ENCODE measurements around the gene CALM3. TPM values are rescaled to one million over a fixed set of nuclear protein-coding genes. Genes with fewer than 3 reads are reported as not detected.

CALM3 gene
- total RNA-seq, 2 donors from 2014 or later = 292 to 300 TPM

- ATAC-seq (replicated peaks in 1 of 2) (no peak), DNase-seq (peak in 1 of 2 donors; percentile 53)
- no peaks in the 10 kb centered on the region for H3K9me3 Mint-ChIP-seq
- H3K27ac Mint-ChIP-seq = no peak overlapping the region
- no peak overlapping the region for H3K4me3 Mint-ChIP-seq
- peaks cover 12% of the 10 kb centered on the region for H3K4me1 Mint-ChIP-seq (ENCODE audit: low read depth)
- peaks cover 6% of the 10 kb centered on the region for H3K27me3 Mint-ChIP-seq (ENCODE audit: low read depth)
- no peaks in the 10 kb centered on the region for H3K36me3 Mint-ChIP-seq (ENCODE audit: insufficient read depth in 2 of 2)
These were observed 36.1 kb downstream of the CALM3 start for GRCh38 chr19:46637224-46637623.

- peak overlapping the region in 1 of 2 donors; percentile 17 for H3K4me3 Mint-ChIP-seq
- H3K9me3 Mint-ChIP-seq = no peaks in the 10 kb centered on the region
- H3K27ac Mint-ChIP-seq = no peak overlapping the region
- ATAC-seq (replicated peaks in 1 of 2) = no peak
- peaks cover 6% of the 10 kb centered on the region for H3K27me3 Mint-ChIP-seq (ENCODE audit: low read depth)
- no peaks in the 10 kb centered on the region for H3K36me3 Mint-ChIP-seq (ENCODE audit: insufficient read depth in 2 of 2)
- H3K4me1 Mint-ChIP-seq (ENCODE audit: low read depth) = no peaks in the 10 kb centered on the region
- DNase-seq = peak; percentile 55 to 56
These were observed 38.4 kb downstream of the CALM3 start for GRCh38 chr19:46639358-46640182.

DNA sequence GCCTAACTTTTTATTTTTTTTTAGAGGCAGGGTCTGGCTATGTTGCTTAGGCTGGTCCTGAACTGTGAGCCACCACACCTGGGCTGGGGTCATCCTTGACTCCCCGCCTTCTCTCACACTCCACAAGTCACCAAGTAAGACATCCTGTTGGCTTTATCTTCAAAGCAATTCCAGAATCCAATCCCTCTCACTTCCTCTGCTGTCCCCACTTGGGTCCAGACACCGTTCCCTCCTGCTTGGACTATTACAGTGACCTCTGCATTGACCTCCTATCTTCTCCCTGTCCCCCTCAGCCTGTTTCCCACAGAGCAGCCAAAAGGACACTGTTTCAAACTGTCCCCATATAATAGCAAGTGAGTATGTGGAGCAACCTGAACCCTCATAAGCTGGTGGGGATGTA is 39.5 kb downstream of the CALM3 start:
- ATAC-seq (replicated peaks in 1 of 2) (no peak), DNase-seq (no peak)
- Mint-ChIP-seq H3K27me3 (ENCODE audit: low read depth) (peaks cover 6% of the 10 kb centered on the region), H3K4me3 (peak overlapping the region; percentile 2 to 48), H3K27ac (no peak overlapping the region), H3K9me3 (no peaks in the 10 kb centered on the region), H3K4me1 (ENCODE audit: low read depth) (no peaks in the 10 kb centered on the region), H3K36me3 (ENCODE audit: insufficient read depth in 2 of 2) (peaks cover 0 to 2% of the 10 kb centered on the region in 2 donors)

DNA sequence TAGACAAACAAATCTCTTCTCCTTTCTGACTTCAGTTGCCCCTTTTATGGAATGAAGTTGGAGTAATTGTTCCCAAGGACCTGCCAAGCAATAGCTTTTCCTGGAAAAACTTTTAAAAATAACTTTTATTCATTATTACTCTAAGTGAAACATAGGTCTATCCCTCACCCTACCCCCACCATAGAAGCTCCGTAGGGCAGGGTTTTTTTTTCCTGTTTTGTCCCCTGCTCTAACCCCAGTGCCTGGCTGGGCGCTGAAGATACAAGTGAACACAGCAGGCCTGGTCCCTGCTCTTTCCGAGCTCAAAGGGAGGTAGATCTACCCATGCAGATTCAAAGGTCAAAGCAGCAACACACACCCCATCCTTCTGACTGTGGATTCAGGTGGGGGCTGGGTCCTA is 43.6 kb downstream of the CALM3 start:
- ATAC-seq (replicated peaks in 1 of 2) (no peak), DNase-seq (no peak)
- Mint-ChIP-seq H3K4me3 (no peak overlapping the region), H3K36me3 (ENCODE audit: insufficient read depth in 2 of 2) (peaks cover 0 to 9% of the 10 kb centered on the region in 2 donors), H3K27ac (no peak overlapping the region), H3K9me3 (no peaks in the 10 kb centered on the region), H3K4me1 (ENCODE audit: low read depth) (peaks cover 8% of the 10 kb centered on the region), H3K27me3 (ENCODE audit: low read depth) (peaks cover 19% of the 10 kb centered on the region)

GRCh38 chr19:46646402-46646801 is 45.3 kb downstream of the CALM3 start:
- DNase-seq (no peak), ATAC-seq (replicated peaks in 1 of 2) (no peak)
- peaks cover 26% of the 10 kb centered on the region for H3K27me3 Mint-ChIP-seq (ENCODE audit: low read depth)
- no peak overlapping the region for H3K27ac Mint-ChIP-seq
- H3K36me3 Mint-ChIP-seq (ENCODE audit: insufficient read depth in 2 of 2) = peaks cover 1 to 11% of the 10 kb centered on the region in 2 donors
- H3K9me3 Mint-ChIP-seq = no peaks in the 10 kb centered on the region
- peaks cover 16% of the 10 kb centered on the region for H3K4me1 Mint-ChIP-seq (ENCODE audit: low read depth)
- no peak overlapping the region for H3K4me3 Mint-ChIP-seq

DNA sequence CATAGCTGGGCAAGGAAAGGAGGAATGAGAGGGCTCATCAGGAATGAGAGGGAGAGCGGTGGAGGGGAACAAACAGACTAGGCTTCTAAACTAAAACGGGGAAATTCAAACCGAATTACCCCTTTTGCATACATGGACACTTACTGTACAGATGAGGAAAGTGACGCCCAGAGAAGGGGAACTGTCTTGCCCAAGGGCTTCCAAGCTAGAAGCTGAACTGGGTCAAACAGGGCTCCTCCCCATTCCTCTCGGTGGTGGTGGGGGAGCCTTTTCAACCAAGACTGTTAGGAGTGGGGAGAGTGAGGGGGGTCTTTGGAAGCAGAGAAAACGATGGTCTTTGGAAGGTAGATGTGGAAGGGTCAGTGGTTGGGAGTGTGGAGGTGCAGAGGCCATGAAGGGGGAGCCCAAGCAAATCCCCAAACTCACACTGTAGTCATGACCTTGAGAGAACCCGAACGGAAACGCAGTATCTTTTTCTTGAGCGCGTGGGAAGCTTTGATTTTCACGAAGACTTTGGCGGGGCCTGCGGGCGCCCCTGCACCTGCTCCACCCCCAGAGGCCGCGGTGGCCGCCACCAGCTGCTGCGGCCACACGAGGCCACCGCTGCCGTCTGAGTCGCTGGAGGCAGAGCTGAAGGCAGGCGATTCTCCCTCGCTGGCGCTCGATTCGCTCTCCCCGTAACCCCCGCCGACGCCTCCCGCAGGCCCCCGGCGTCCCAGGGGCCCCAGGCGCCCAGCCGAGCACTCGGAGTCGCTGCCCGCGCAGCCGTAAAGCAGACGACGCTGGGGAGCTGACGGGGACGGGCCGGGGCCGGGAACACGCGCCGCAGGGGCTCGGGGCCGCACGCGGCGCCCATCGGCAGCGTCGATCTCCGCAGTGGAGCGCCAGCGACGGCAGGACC is 47.2 kb downstream of the CALM3 start:
- Mint-ChIP-seq H3K27ac (no peak overlapping the region), H3K36me3 (ENCODE audit: insufficient read depth in 2 of 2) (peaks cover 1 to 11% of the 10 kb centered on the region in 2 donors), H3K9me3 (no peaks in the 10 kb centered on the region), H3K27me3 (ENCODE audit: low read depth) (peaks cover 26% of the 10 kb centered on the region), H3K4me3 (peak overlapping the region; percentile 4 to 71), H3K4me1 (ENCODE audit: low read depth) (peaks cover 16% of the 10 kb centered on the region)
- ATAC-seq (replicated peaks in 1 of 2) = peak; percentile 36 to 72
- DNase-seq = peak in 1 of 2 donors; percentile 24

- Mint-ChIP-seq H3K27ac (no peak overlapping the region), H3K36me3 (ENCODE audit: insufficient read depth in 2 of 2) (peaks cover 1 to 11% of the 10 kb centered on the region in 2 donors), H3K4me1 (ENCODE audit: low read depth) (peaks cover 16% of the 10 kb centered on the region), H3K9me3 (no peaks in the 10 kb centered on the region), H3K4me3 (peak overlapping the region; percentile 39 to 65), H3K27me3 (ENCODE audit: low read depth) (peaks cover 26% of the 10 kb centered on the region)
- DNase-seq (no peak), ATAC-seq (replicated peaks in 1 of 2) (peak in 1 of 2 donors; percentile 5)
These were observed 48.1 kb downstream of the CALM3 start for GRCh38 chr19:46648961-46649960.

- Mint-ChIP-seq H3K9me3 (no peaks in the 10 kb centered on the region), H3K36me3 (ENCODE audit: insufficient read depth in 2 of 2) (peaks cover 1 to 11% of the 10 kb centered on the region in 2 donors), H3K27ac (no peak overlapping the region), H3K4me3 (peak overlapping the region; percentile 11 to 65), H3K4me1 (ENCODE audit: low read depth) (peaks cover 16% of the 10 kb centered on the region), H3K27me3 (ENCODE audit: low read depth) (peaks cover 32% of the 10 kb centered on the region)
- DNase-seq (no peak), ATAC-seq (replicated peaks in 1 of 2) (no peak)
These were observed 49.3 kb downstream of the CALM3 start for GRCh38 chr19:46650445-46650844.

DNA sequence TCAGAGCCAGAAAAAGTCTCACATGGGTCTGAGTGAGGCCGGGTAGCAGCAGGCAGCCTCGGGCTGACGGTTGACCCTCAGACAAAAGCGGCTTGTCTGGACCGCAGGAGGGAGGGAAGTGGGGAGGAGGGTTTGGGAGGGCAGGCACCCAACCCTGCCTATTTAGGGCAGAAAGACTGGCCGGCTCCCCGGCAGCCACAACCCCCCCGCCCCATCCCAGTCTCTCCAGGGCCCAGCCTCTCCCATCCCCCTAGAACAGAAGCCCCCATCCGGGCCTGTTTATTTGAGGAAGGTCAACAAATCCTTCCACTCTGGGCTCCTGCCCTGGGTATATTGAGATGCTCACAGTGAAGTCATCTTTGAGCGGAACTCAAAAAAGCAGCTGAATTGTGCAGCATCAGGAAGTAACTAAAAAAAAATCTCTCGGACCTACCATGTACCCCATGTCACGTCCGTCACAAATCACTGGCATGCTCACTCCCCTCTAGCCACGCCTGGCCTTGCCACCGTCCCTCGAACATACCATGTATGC is 53.6 kb downstream of the CALM3 start:
- H3K9me3 Mint-ChIP-seq = no peaks in the 10 kb centered on the region
- ATAC-seq (replicated peaks in 1 of 2) = no peak
- H3K27ac Mint-ChIP-seq = no peak overlapping the region
- no peak for DNase-seq
- peaks cover 37% of the 10 kb centered on the region for H3K27me3 Mint-ChIP-seq (ENCODE audit: low read depth)
- H3K4me1 Mint-ChIP-seq (ENCODE audit: low read depth) = peaks cover 24% of the 10 kb centered on the region
- H3K4me3 Mint-ChIP-seq = no peak overlapping the region
- peaks cover 1 to 3% of the 10 kb centered on the region in 2 donors for H3K36me3 Mint-ChIP-seq (ENCODE audit: insufficient read depth in 2 of 2)

DNA sequence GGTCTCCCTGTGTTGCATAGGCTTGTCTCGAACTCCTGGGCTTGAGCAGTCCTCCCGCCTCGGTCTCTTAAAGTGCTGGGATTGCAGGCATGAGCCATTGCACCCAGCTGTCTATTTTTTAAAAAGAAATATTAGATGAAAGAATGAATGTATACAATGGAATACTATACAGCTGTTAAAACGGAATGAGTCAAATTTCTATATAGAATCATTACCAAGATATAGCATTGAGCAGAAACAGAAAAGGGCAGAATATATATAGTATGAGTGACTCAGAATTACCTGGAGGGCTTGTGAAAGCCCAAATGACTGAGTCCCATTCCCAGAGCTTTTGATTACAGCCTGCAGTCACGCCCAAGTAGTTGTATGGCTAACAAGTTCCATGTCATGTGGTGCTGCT is 55.4 kb downstream of the CALM3 start:
- Mint-ChIP-seq H3K27me3 (ENCODE audit: low read depth) (peaks cover 28% of the 10 kb centered on the region), H3K4me3 (no peak overlapping the region), H3K9me3 (no peaks in the 10 kb centered on the region), H3K4me1 (ENCODE audit: low read depth) (peaks cover 24% of the 10 kb centered on the region), H3K27ac (no peak overlapping the region), H3K36me3 (ENCODE audit: insufficient read depth in 2 of 2) (no peaks in the 10 kb centered on the region)
- no peak for DNase-seq
- no peak for ATAC-seq (replicated peaks in 1 of 2)

GRCh38 chr19:46659151-46660007 is 58.2 kb downstream of the CALM3 start:
- Mint-ChIP-seq H3K36me3 (ENCODE audit: insufficient read depth in 2 of 2) (no peaks in the 10 kb centered on the region), H3K9me3 (no peaks in the 10 kb centered on the region), H3K27ac (no peak overlapping the region), H3K27me3 (ENCODE audit: low read depth) (peaks cover 41% of the 10 kb centered on the region), H3K4me3 (peak overlapping the region; percentile 65 to 84), H3K4me1 (ENCODE audit: low read depth) (peaks cover 33% of the 10 kb centered on the region)
- DNase-seq = no peak
- ATAC-seq (replicated peaks in 1 of 2) = no peak

Measured in activated T-cell treated with anti-CD3 and anti-CD28 coated beads, Interleukin-2, amount 50 U/mL, for 72 hours (primary cell).